Spleen (tissue), 7 donors: ENCODE measurements around the gene PHC1.

ENCODE experiments used
- POLR2AphosphoS5 ChIP-seq, 3 donors: sonication (generic); formaldehyde crosslinking; IDR thresholded peaks; one replicate each; pipeline ENCODE4 v1.5.1; 2017; ENCODE audit warnings: antibody characterized with exemption in 3 of 3
- TF ChIP-seq, protein P1 (sequence below), 11 experiments: fragments of 200-600 bp in 7 of 11; fragments of 450-650 bp in 4 of 11; sonication (generic) in 4 of 11; IDR thresholded peaks in 8 of 11; conservative IDR thresholded peaks in 3 of 11; 1 replicate in 7 of 11; 2 replicates in 4 of 11; pipeline versions ENCODE4 v1.4.0 to v1.8.0; 2016 to 2021; ENCODE audit warnings: antibody characterized with exemption in 11 of 11, inconsistent platforms in 4 of 11, mild to moderate bottlenecking in 1 of 11
- donor health status: DM: no; HTN: no; CAD: no; lungs with moderate emphysema.
- donor health status: DM: no; HTN: no; CAD: no.
- donor health status: DM: no; HTN: no; CAD: no.

DNA sequence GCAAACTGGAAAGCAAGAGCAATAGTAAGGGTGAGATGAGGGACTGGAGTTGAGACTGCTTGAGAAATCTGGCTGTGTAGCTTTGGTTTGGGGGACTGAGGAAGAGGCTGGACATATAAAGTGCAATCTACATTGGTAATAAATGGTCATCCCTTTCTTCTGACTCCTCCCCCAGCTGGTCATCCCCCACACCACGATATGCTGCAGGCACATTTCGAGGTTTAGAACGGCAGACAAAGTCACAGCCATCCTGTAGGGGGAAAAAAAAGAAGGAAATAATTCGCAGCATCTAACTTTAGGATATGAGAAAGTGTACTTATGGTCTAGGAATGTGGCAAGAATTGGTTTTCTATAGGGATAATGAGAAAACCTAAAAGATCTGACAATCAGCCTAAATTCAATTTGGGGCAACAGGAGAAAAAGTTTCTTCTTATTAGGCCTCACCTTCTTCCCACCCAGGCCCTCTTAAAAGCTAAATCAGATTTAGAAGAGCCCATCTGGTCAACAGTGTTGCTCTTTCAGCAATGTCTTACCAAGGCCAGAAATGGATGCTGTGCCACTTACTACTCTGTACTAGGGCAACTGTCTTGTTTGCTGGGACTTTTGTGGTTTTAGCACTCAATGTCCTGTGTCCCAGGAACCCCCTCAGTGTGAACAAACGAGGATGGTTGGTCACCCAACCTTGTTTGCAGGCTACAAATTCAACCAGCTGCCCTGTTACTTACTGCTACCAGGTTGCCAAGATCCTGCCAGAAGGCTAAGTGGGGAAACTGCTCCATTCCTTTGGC is 27.6 kb downstream of the PHC1 start:
- TF ChIP-seq POLR2AphosphoS5 (IDR thresholded peaks at IDR 0.05), result no peak
- TF ChIP-seq, protein P1, sequence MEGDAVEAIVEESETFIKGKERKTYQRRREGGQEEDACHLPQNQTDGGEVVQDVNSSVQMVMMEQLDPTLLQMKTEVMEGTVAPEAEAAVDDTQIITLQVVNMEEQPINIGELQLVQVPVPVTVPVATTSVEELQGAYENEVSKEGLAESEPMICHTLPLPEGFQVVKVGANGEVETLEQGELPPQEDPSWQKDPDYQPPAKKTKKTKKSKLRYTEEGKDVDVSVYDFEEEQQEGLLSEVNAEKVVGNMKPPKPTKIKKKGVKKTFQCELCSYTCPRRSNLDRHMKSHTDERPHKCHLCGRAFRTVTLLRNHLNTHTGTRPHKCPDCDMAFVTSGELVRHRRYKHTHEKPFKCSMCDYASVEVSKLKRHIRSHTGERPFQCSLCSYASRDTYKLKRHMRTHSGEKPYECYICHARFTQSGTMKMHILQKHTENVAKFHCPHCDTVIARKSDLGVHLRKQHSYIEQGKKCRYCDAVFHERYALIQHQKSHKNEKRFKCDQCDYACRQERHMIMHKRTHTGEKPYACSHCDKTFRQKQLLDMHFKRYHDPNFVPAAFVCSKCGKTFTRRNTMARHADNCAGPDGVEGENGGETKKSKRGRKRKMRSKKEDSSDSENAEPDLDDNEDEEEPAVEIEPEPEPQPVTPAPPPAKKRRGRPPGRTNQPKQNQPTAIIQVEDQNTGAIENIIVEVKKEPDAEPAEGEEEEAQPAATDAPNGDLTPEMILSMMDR (IDR thresholded peaks at IDR 0.05 in 8 of 11, conservative IDR thresholded peaks at IDR 0.05 in 3 of 11), result no peak
